ENCODE measurements around the gene SAP30. TPM values are rescaled to one million over a fixed set of nuclear protein-coding genes. Genes with fewer than 3 reads are reported as not detected.

SAP30 gene
- total RNA-seq, 2 experiments from 2014 or later: 40.7 to 41.1 TPM

DNA sequence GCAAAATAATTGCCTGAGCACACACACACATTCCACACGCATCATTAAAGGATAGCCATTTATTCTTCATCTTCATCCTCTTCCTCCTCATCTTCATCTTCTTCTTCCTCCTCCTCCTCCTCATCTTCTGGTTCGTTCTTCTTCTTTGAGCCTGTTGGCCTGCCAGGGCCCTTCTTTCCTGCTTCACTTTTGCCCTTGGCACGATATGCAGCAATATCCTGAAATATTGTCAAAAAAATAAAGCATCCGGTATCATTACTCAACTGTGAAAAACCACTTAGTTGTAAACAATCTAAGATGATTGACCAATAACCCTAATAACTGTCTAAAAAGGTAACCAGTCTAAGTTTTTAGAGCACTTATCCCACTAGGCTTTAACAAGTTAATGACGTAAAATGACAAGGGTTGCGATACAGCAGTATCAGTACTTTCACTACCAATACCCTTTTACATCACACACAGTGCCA is 38.7 kb upstream of the SAP30 start:
- TF ChIP-seq, protein P1, sequence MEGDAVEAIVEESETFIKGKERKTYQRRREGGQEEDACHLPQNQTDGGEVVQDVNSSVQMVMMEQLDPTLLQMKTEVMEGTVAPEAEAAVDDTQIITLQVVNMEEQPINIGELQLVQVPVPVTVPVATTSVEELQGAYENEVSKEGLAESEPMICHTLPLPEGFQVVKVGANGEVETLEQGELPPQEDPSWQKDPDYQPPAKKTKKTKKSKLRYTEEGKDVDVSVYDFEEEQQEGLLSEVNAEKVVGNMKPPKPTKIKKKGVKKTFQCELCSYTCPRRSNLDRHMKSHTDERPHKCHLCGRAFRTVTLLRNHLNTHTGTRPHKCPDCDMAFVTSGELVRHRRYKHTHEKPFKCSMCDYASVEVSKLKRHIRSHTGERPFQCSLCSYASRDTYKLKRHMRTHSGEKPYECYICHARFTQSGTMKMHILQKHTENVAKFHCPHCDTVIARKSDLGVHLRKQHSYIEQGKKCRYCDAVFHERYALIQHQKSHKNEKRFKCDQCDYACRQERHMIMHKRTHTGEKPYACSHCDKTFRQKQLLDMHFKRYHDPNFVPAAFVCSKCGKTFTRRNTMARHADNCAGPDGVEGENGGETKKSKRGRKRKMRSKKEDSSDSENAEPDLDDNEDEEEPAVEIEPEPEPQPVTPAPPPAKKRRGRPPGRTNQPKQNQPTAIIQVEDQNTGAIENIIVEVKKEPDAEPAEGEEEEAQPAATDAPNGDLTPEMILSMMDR (IDR thresholded peaks at IDR 0.05): no peak
- DNase-seq (no peak), ATAC-seq (no peak)
- peaks cover 48% of the 10 kb centered on the region for H3K36me3 Mint-ChIP-seq (ENCODE audit: low read depth)
- peaks cover 13% of the 10 kb centered on the region for H3K4me1 Mint-ChIP-seq (ENCODE audit: low read depth)
- H3K9me3 Mint-ChIP-seq: no peaks in the 10 kb centered on the region
- ChIA-PET CTCF (interaction anchor here (2.0 to 3.3 kb wide), 4 partner anchors 13 to 38 kb away, joined by 5 to 15 read pairs (median 10); partner anchors contain the start of gene SAP30), POLR2A (interaction anchor here (0.6 to 3.7 kb wide), 4 partner anchors 24 to 146 kb away, joined by 3 to 79 read pairs (median 16); partner anchors contain the start of gene SAP30)
- H3K27me3 Mint-ChIP-seq: peaks cover 5% of the 10 kb centered on the region
- peak overlapping the region; percentile 92 for H3K4me3 Mint-ChIP-seq
- intact Hi-C loops (cut with micrococcal nuclease): no loop called here
- peak overlapping the region; percentile 94 for H3K27ac Mint-ChIP-seq

DNA sequence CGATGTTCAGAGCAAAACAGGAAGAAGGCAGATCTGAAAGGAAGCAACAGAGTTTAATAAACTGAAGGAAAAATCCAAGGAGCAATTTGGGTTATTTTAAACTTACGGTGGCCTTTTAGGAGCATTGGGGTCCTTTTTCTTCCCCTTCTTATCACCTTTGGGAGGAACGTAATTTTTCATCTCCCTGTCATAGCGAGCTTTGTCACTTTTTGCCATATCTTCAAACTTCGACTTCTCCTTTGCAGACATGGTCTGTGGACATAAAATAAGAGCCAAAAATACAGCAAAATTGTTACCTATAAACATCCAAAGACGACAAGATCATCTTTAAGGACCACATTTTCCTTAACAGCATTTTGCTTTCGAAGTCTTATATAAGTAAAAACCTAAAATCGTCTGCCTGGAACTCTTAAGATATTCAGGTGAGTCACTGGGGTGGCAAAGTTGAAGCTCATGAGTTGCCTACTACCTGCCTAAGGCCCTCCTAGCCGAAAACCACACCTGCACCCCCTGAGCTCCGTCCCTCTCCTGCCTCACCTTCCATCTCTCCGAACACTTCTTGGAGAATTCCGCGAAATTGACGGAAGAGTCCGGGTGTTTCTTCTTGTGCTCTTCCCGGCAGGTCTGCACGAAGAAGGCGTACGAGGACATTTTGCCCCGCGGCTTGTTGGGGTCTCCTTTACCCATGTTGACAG is 37.6 kb upstream of the SAP30 start:
- Mint-ChIP-seq H3K27ac (peak overlapping the region; percentile 94), H3K4me1 (ENCODE audit: low read depth) (peaks cover 13% of the 10 kb centered on the region), H3K36me3 (ENCODE audit: low read depth) (peaks cover 46% of the 10 kb centered on the region), H3K9me3 (no peaks in the 10 kb centered on the region), H3K4me3 (peak overlapping the region; percentile 92), H3K27me3 (peaks cover 6% of the 10 kb centered on the region)
- peak; percentile 32 for DNase-seq
- POLR2A ChIA-PET: interaction anchor here (0.6 to 4.1 kb wide), 9 partner anchors 14 to 145 kb away, joined by 3 to 79 read pairs (median 8); partner anchors contain the start of gene SAP30
- ATAC-seq: no peak
- TF ChIP-seq, protein P1 (IDR thresholded peaks at IDR 0.05): no peak
- intact Hi-C loops (cut with micrococcal nuclease): no loop called here
- CTCF ChIA-PET: interaction anchor here (0.7 to 3.3 kb wide), 8 partner anchors 13 to 319 kb away, joined by 3 to 15 read pairs (median 4); partner anchors contain the start of gene SAP30

DNA sequence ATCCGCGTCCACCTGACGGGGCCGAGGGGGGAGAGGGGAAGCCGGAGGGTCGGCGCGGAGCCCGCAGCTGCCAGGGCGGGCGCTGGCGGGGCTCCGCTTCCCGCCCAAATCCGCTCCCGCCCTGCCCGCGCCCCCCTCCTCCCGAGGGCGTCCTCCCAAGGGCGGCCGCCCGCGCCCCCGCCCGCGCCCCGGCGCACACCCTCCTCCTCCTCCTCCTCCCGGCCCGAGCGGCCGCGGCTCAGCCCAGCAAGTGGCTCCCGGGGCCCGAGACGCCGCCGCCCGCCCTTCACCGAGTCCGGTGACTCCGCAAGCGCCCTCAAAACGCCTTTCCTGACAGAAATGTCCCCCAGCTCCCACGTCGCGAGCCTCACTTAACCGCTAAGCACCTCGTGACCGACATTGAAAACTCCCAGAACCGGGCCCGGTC is 37.1 kb upstream of the SAP30 start:
- H3K9me3 Mint-ChIP-seq: no peaks in the 10 kb centered on the region
- CTCF ChIA-PET: interaction anchor here (0.7 to 3.3 kb wide), 11 partner anchors 13 to 320 kb away, joined by 3 to 15 read pairs (median 4); partner anchors contain the start of gene SAP30
- DNase-seq: peak; percentile 42
- H3K36me3 Mint-ChIP-seq (ENCODE audit: low read depth): peaks cover 46% of the 10 kb centered on the region
- peaks cover 13% of the 10 kb centered on the region for H3K4me1 Mint-ChIP-seq (ENCODE audit: low read depth)
- intact Hi-C loops (cut with micrococcal nuclease): loop anchor here (1.0 kb wide), 1 partner anchor 36 kb away; no protein-coding TSS in a partner anchor
- peak overlapping the region; percentile 92 for H3K4me3 Mint-ChIP-seq
- TF ChIP-seq, protein P1 (IDR thresholded peaks at IDR 0.05): no peak
- POLR2A ChIA-PET: interaction anchor here (0.6 to 4.1 kb wide), 12 partner anchors 8 to 165 kb away, joined by 3 to 79 read pairs (median 7); partner anchors contain the start of genes GALNT7 and SAP30
- peak overlapping the region; percentile 99 for H3K27ac Mint-ChIP-seq
- ATAC-seq: no peak
- H3K27me3 Mint-ChIP-seq: peaks cover 6% of the 10 kb centered on the region

DNA sequence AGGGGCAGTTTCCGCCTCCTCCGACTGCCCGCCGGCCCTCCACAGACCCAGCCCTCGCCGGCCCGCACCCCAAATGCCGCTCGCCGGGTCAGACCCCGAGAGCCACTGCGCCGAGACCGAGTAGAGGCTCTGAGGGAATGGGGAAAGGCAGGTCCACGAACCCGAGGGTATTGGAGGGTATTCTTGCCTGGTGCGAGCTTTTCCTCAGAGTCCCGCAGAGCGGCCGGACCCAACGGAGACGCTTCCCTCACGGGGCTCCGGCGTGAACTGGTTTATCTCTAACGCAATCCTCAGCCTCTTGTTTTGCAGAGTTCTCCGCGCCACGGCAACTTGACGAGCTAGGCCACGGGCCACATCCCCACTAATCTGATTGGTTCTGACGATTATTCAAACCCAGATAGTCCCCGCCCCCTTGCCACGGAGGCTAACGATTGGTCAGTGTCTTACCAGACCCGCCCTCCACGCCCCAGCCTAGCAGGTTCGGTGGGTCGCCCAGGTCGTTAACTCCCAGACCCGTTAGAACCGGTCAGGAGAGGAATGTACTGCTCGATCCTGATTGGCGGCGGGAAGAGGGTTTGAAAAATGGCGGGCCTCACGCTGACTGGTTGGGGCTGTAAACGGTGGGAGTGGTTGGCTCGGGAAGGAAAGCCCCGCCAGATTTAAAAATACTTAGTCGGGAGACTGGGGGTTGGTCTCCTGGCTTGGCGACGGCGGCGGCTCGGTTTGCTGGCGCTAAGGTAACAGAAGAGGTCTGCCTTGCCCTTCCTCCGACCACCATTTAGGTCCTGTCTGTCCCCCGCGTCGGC is 36.5 kb upstream of the SAP30 start, which contains the start of gene HMGB2:
HMGB2 (minus strand) TSS at position 274 of the 806 bp plus-strand sequence. CDS start 709 bp downstream, outside the sequence.
- POLR2A ChIA-PET: interaction anchor here (0.6 to 4.1 kb wide), 16 partner anchors 9 to 166 kb away, joined by 3 to 79 read pairs (median 4); partner anchors contain the start of genes GALNT7 and SAP30

More for the DNA sequence above, 36.5 kb upstream of the SAP30 start, which contains the start of gene HMGB2:
- Mint-ChIP-seq H3K27ac (peak within 1 kb of the TSS; percentile 99), H3K9me3 (no peaks in the 10 kb centered on the region), H3K4me3 (peak within 1 kb of the TSS; percentile 92), H3K36me3 (ENCODE audit: low read depth) (peaks cover 42% of the 10 kb centered on the region), H3K27me3 (peaks cover 6% of the 10 kb centered on the region), H3K4me1 (ENCODE audit: low read depth) (peaks cover 13% of the 10 kb centered on the region)
- TF ChIP-seq, protein P1 (IDR thresholded peaks at IDR 0.05): no peak
- intact Hi-C loops (cut with micrococcal nuclease): loop anchor here (1.0 kb wide), 1 partner anchor 35 kb away; no protein-coding TSS in a partner anchor
- ATAC-seq: peak; percentile 94
- DNase-seq: peak; percentile 100
- CTCF ChIA-PET: interaction anchor here (1.1 to 3.3 kb wide), 9 partner anchors 12 to 321 kb away, joined by 3 to 15 read pairs (median 6); partner anchors contain the start of gene SAP30

Measured in activated CD8-positive, alpha-beta T cell treated with anti-CD3 and anti-CD28 coated beads for 36 hours (primary cell).